ENCODE results near the gene SNX8. TPM values are rescaled to one million over a fixed set of nuclear protein-coding genes. Genes with fewer than 3 reads are reported as not detected.
A peak's percentile ranks its signal among the peaks of the same experiment; 100 is the strongest.
"Not testable (repeated sequence)": the region's sequence is repeated elsewhere in the genome, so short reads cannot be mapped to it uniquely, and the experiment has no call there.

SNX8 gene
- total RNA-seq, 2 experiments from 2014 or later, result 31.7 to 36.8 TPM

GRCh38 chr7:2312267-2312929 is 1.8 kb downstream of the SNX8 start:
- DNase-seq (peak; percentile 21), ATAC-seq (no peak)
- ChIA-PET POLR2A (no interaction called here), CTCF (no interaction called here)
- peaks cover 18% of the 10 kb centered on the region for H3K4me1 Mint-ChIP-seq (ENCODE audit: low read depth)
- intact Hi-C loops (cut with micrococcal nuclease), result no loop called here
- peak overlapping the region; percentile 61 for H3K4me3 Mint-ChIP-seq
- no peaks in the 10 kb centered on the region for H3K27me3 Mint-ChIP-seq
- H3K9me3 Mint-ChIP-seq, result no peaks in the 10 kb centered on the region
- TF ChIP-seq, protein P1, sequence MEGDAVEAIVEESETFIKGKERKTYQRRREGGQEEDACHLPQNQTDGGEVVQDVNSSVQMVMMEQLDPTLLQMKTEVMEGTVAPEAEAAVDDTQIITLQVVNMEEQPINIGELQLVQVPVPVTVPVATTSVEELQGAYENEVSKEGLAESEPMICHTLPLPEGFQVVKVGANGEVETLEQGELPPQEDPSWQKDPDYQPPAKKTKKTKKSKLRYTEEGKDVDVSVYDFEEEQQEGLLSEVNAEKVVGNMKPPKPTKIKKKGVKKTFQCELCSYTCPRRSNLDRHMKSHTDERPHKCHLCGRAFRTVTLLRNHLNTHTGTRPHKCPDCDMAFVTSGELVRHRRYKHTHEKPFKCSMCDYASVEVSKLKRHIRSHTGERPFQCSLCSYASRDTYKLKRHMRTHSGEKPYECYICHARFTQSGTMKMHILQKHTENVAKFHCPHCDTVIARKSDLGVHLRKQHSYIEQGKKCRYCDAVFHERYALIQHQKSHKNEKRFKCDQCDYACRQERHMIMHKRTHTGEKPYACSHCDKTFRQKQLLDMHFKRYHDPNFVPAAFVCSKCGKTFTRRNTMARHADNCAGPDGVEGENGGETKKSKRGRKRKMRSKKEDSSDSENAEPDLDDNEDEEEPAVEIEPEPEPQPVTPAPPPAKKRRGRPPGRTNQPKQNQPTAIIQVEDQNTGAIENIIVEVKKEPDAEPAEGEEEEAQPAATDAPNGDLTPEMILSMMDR (IDR thresholded peaks at IDR 0.05), result no peak
- peak overlapping the region; percentile 7 for H3K27ac Mint-ChIP-seq
- H3K36me3 Mint-ChIP-seq (ENCODE audit: low read depth), result peaks cover 4% of the 10 kb centered on the region

DNA sequence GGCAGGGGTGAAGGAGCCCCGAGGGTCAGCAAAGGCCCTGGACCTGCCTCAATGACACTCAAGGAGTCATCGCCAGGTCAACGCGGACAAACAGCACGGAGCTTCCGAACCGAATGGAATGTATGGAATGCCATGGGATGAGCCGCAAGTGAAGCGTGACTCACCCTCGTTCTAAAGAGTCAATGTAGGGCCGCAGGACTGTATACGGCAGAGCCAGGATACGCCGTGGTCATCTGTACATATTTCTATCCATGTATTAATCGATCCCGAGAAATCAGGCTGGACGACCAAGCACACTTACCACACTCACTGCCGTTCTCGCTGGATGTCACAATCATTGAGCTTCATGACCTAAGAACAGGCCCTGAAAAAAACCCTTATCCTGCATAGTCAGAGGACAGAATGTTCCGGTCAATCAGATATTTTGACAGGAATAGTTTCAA is 4.3 kb downstream of the SNX8 start:
- no peaks in the 10 kb centered on the region for H3K27me3 Mint-ChIP-seq
- no peak overlapping the region for H3K4me3 Mint-ChIP-seq
- ChIA-PET CTCF (no interaction called here), POLR2A (interaction anchor here (1.0 kb wide), 1 partner anchor 45 kb away, joined by 3 read pairs; no protein-coding TSS in a partner anchor)
- DNase-seq (no peak), ATAC-seq (no peak)
- TF ChIP-seq, protein P1 (IDR thresholded peaks at IDR 0.05), result no peak
- H3K9me3 Mint-ChIP-seq, result no peaks in the 10 kb centered on the region
- H3K27ac Mint-ChIP-seq, result no peak overlapping the region
- peaks cover 4% of the 10 kb centered on the region for H3K36me3 Mint-ChIP-seq (ENCODE audit: low read depth)
- peaks cover 18% of the 10 kb centered on the region for H3K4me1 Mint-ChIP-seq (ENCODE audit: low read depth)
- intact Hi-C loops (cut with micrococcal nuclease), result no loop called here

DNA sequence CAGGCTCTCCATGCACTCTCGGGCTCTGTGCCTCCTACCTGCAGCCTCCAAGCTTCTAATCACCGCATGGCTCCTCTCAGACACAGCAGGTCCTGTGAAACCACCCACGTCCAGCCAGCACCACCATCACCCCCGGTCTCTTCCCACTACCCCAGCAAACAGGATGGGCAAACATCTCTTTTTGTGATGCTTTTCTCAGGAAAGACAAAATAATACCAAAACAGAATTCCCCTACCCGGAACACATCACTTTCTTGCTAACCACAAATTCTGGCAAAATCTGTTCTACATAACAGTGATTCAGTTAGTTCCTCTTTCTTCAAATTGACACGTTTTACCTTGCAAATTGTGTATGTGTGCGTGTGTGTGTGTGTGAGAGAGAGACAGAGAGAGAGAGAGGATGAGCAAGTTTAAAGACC is 6.5 kb downstream of the SNX8 start:
- no peaks in the 10 kb centered on the region for H3K9me3 Mint-ChIP-seq
- TF ChIP-seq, protein P1 (IDR thresholded peaks at IDR 0.05), result no peak
- H3K4me1 Mint-ChIP-seq (ENCODE audit: low read depth), result peaks cover 14% of the 10 kb centered on the region
- ChIA-PET POLR2A (no interaction called here), CTCF (no interaction called here)
- intact Hi-C loops (cut with micrococcal nuclease), result no loop called here
- H3K4me3 Mint-ChIP-seq, result no peak overlapping the region
- peaks cover 4% of the 10 kb centered on the region for H3K36me3 Mint-ChIP-seq (ENCODE audit: low read depth)
- DNase-seq, result no peak
- no peak overlapping the region for H3K27ac Mint-ChIP-seq
- H3K27me3 Mint-ChIP-seq, result no peaks in the 10 kb centered on the region
- ATAC-seq, result no peak

DNA sequence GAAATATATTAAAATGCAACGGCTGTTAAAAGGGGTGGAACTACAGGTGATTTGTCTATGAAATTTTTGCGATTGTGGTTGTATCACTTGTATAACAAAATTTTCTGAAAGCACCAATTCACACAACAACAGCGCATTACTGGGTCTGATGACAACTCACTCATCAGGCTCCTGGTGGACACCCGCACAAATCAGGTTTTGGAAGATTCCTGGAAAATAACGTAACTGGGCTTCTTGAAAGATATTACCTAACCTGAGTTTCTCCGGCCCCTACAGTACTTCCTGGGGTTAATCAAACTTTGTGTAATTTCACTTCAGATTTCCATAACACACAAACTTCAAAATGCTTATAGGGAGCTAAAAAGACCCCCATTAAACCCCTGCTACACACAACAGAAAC is 7.6 kb downstream of the SNX8 start:
- intact Hi-C loops (cut with micrococcal nuclease), result no loop called here
- ATAC-seq (no peak), DNase-seq (no peak)
- Mint-ChIP-seq H3K36me3 (ENCODE audit: low read depth) (peaks cover 3% of the 10 kb centered on the region), H3K4me3 (no peak overlapping the region), H3K4me1 (ENCODE audit: low read depth) (peaks cover 6% of the 10 kb centered on the region), H3K27me3 (no peaks in the 10 kb centered on the region), H3K9me3 (no peaks in the 10 kb centered on the region), H3K27ac (no peak overlapping the region)
- POLR2A ChIA-PET, result no interaction called here
- TF ChIP-seq, protein P1 (IDR thresholded peaks at IDR 0.05), result no peak
- CTCF ChIA-PET, result no interaction called here

- H3K4me3 Mint-ChIP-seq; POLR2A ChIA-PET; H3K27ac Mint-ChIP-seq; intact Hi-C loops (cut with micrococcal nuclease); ATAC-seq; H3K36me3 Mint-ChIP-seq (ENCODE audit: low read depth); CTCF ChIA-PET; H3K27me3 Mint-ChIP-seq; DNase-seq; H3K9me3 Mint-ChIP-seq: not testable (repeated sequence)
- H3K4me1 Mint-ChIP-seq (ENCODE audit: low read depth), result peaks cover 18% of the 10 kb centered on the region
Observed at GRCh38 chr7:2305258-2305657, 9.0 kb downstream of the SNX8 start.

DNA sequence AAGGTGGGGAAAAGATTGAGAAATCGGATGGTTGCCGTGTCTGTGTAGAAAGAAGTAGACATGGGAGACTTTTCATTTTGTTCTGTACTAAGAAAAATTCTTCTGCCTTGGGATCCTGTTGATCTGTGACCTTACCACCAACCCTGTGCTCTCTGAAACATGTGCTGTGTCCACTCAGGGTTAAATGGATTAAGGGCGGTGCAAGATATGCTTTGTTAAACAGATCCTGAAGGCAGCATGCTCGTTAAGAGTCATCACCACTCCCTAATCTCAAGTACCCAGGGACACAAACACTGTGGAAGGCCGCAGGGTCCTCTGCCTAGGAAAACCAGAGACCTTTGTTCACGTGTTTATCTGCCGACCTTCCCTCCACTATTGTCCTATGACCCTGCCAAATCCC is 10.7 kb downstream of the SNX8 start:
- intact Hi-C loops (cut with micrococcal nuclease); ATAC-seq; H3K9me3 Mint-ChIP-seq; DNase-seq; H3K4me3 Mint-ChIP-seq; CTCF ChIA-PET; H3K27ac Mint-ChIP-seq; H3K27me3 Mint-ChIP-seq; H3K36me3 Mint-ChIP-seq (ENCODE audit: low read depth); POLR2A ChIA-PET: not testable (repeated sequence)
- H3K4me1 Mint-ChIP-seq (ENCODE audit: low read depth), result peaks cover 33% of the 10 kb centered on the region

- H3K27ac Mint-ChIP-seq; H3K36me3 Mint-ChIP-seq (ENCODE audit: low read depth); H3K9me3 Mint-ChIP-seq; DNase-seq; ATAC-seq; intact Hi-C loops (cut with micrococcal nuclease); POLR2A ChIA-PET; H3K4me3 Mint-ChIP-seq; H3K27me3 Mint-ChIP-seq; CTCF ChIA-PET: not testable (repeated sequence)
- peaks cover 35% of the 10 kb centered on the region for H3K4me1 Mint-ChIP-seq (ENCODE audit: low read depth)
Observed at GRCh38 chr7:2302743-2303397, 11.4 kb downstream of the SNX8 start.

All from activated CD8-positive, alpha-beta T cell treated with anti-CD3 and anti-CD28 coated beads for 36 hours (primary cell).